Measurements from ENCODE around the gene CFAP410. TPM values are rescaled to one million over a fixed set of nuclear protein-coding genes. Genes with fewer than 3 reads are reported as not detected.

Gene CFAP410
- total RNA-seq, 1 donor from 2014 or later, result 20.6 TPM

- DNase-seq, result no peak
- Mint-ChIP-seq H3K27me3 (ENCODE audit: unreplicated experiment) (peaks cover 2% of the 10 kb centered on the region), H3K9me3 (ENCODE audit: unreplicated experiment) (no peaks in the 10 kb centered on the region), H3K36me3 (ENCODE audit: unreplicated experiment) (no peaks in the 10 kb centered on the region), H3K4me3 (ENCODE audit: unreplicated experiment) (no peak overlapping the region), H3K4me1 (ENCODE audit: low read depth, unreplicated experiment) (no peaks in the 10 kb centered on the region), H3K27ac (ENCODE audit: unreplicated experiment) (no peak overlapping the region)
- no peak for TF ChIP-seq CTCF (IDR thresholded peaks at IDR 0.05; ENCODE audit: partially characterized antibody, unreplicated experiment)
Measured at GRCh38 chr21:44320847-44321246, 18.3 kb downstream of the CFAP410 start.

DNA sequence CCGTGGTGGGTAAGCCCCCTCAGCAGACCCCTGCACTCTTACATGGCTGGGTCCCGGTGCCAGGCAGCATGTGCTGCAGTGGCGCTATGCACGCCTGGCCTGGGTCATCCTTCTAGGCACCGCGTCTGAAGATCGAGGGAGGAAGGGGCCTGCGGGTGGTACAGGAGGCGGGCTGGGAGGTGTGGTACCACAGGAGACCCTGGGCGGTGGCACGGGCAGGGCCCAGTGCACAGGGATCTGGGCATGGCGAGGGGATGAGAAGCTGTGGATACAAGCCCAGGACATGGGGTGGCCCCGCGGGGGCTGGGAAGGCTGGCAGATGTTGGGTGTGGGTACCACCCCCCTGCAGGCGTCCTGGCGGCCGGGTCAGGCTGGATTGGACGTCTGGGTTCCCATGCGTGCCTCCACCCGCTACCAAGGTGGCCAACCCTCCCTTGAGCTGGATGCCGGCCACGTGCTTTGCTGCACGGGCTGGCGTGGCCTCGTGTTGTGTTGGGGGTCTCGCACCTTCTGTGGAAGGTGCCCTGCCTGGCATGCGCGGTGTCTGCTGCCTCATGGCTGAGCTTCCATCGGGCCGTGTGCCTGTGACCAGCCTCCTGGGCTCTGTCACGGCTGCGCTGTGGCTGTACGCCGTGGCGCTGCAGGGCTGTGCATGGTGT is 19.7 kb downstream of the CFAP410 start:
- no peak overlapping the region for H3K4me3 Mint-ChIP-seq (ENCODE audit: unreplicated experiment)
- no peak overlapping the region for H3K27ac Mint-ChIP-seq (ENCODE audit: unreplicated experiment)
- H3K9me3 Mint-ChIP-seq (ENCODE audit: unreplicated experiment), result no peaks in the 10 kb centered on the region
- no peaks in the 10 kb centered on the region for H3K4me1 Mint-ChIP-seq (ENCODE audit: low read depth, unreplicated experiment)
- no peak for TF ChIP-seq CTCF (IDR thresholded peaks at IDR 0.05; ENCODE audit: partially characterized antibody, unreplicated experiment)
- DNase-seq, result no peak
- no peaks in the 10 kb centered on the region for H3K36me3 Mint-ChIP-seq (ENCODE audit: unreplicated experiment)
- peaks cover 2% of the 10 kb centered on the region for H3K27me3 Mint-ChIP-seq (ENCODE audit: unreplicated experiment)

GRCh38 chr21:44318489-44319285 is 20.5 kb downstream of the CFAP410 start:
- Mint-ChIP-seq H3K4me3 (ENCODE audit: unreplicated experiment) (no peak overlapping the region), H3K4me1 (ENCODE audit: low read depth, unreplicated experiment) (no peaks in the 10 kb centered on the region), H3K36me3 (ENCODE audit: unreplicated experiment) (no peaks in the 10 kb centered on the region), H3K27ac (ENCODE audit: unreplicated experiment) (no peak overlapping the region), H3K27me3 (ENCODE audit: unreplicated experiment) (peaks cover 2% of the 10 kb centered on the region), H3K9me3 (ENCODE audit: unreplicated experiment) (no peaks in the 10 kb centered on the region)
- no peak for DNase-seq
- no peak for TF ChIP-seq CTCF (IDR thresholded peaks at IDR 0.05; ENCODE audit: partially characterized antibody, unreplicated experiment)

GRCh38 chr21:44317871-44318270 is 21.3 kb downstream of the CFAP410 start:
- no peak for TF ChIP-seq CTCF (IDR thresholded peaks at IDR 0.05; ENCODE audit: partially characterized antibody, unreplicated experiment)
- Mint-ChIP-seq H3K36me3 (ENCODE audit: unreplicated experiment) (no peaks in the 10 kb centered on the region), H3K4me1 (ENCODE audit: low read depth, unreplicated experiment) (no peaks in the 10 kb centered on the region), H3K4me3 (ENCODE audit: unreplicated experiment) (no peak overlapping the region), H3K27ac (ENCODE audit: unreplicated experiment) (no peak overlapping the region), H3K27me3 (ENCODE audit: unreplicated experiment) (peaks cover 2% of the 10 kb centered on the region), H3K9me3 (ENCODE audit: unreplicated experiment) (no peaks in the 10 kb centered on the region)
- DNase-seq, result no peak

GRCh38 chr21:44317241-44317782 is 21.9 kb downstream of the CFAP410 start:
- Mint-ChIP-seq H3K27me3 (ENCODE audit: unreplicated experiment) (peaks cover 2% of the 10 kb centered on the region), H3K4me1 (ENCODE audit: low read depth, unreplicated experiment) (no peaks in the 10 kb centered on the region), H3K9me3 (ENCODE audit: unreplicated experiment) (no peaks in the 10 kb centered on the region), H3K27ac (ENCODE audit: unreplicated experiment) (no peak overlapping the region), H3K4me3 (ENCODE audit: unreplicated experiment) (no peak overlapping the region), H3K36me3 (ENCODE audit: unreplicated experiment) (no peaks in the 10 kb centered on the region)
- no peak for DNase-seq
- no peak for TF ChIP-seq CTCF (IDR thresholded peaks at IDR 0.05; ENCODE audit: partially characterized antibody, unreplicated experiment)
